PFSK-1 (cell line): ENCODE data around the gene VGLL4.

Experiments
- FOXP2 ChIP-seq: optimal IDR thresholded peaks from 2 replicates; pipeline ENCODE3; 2011; ENCODE audit warnings: borderline replicate concordance, control low read depth, inconsistent platforms; ENCODE audit not compliant: insufficient read depth; ENCODE audit errors: extremely low read length, extremely low read depth
- POLR2AphosphoS5 ChIP-seq: IDR thresholded peaks from 2 replicates; pipeline ENCODE4 v1.6.1; 2012; ENCODE audit warnings: low read depth, mild to moderate bottlenecking, control low read depth, low read length, moderate library complexity
- REST ChIP-seq, 2 experiments: IDR thresholded peaks; 2 replicates each; pipeline versions ENCODE4 v1.6.1 to v1.8.0; 2011 to 2012; ENCODE audit warnings: low read depth in 2 of 2, low read length in 2 of 2, control low read depth in 1 of 2, inconsistent platforms in 1 of 2, mild to moderate bottlenecking in 1 of 2, moderate library complexity in 1 of 2; ENCODE audit not compliant: insufficient read depth in 1 of 2
- SIN3A ChIP-seq: IDR thresholded peaks from 2 replicates; pipeline ENCODE4 v1.6.1; 2012; ENCODE audit warnings: mild to moderate bottlenecking, low read length, moderate library complexity, borderline replicate concordance; ENCODE audit not compliant: insufficient read depth
- TAF1 ChIP-seq: IDR thresholded peaks from 2 replicates; pipeline ENCODE4 v1.6.1; 2012; ENCODE audit warnings: low read length, control low read depth, borderline replicate concordance; ENCODE audit not compliant: insufficient read depth

Gene VGLL4

DNA sequence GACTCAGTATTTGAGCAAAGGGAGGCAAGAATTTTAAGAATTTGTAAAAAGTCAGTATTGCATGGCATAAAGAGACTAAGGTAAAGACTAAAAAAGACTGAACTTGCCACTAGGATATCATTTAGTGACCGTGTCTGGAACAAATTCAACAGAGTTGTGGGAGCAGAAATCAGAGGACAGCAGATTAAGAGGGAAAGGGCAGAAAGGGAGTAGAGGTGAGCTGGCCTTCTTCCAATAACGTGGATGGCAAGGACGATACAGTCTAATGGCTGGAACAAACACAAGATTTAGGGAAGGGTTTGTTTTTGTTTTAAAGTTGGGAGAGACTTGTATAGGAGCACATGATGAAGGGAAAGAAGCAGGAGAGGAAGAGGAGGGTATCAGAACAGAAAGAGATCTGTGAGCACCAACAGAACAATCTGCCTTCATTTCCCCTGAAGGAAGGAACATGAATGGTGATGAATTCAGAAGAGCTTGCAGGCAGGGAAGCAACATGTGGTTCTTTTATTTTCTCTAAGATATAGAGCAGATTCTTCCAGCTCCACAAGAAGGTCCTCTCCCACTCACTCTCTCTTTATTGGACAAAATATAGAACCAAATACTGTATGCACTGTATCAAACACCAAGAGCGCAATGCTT, 8.6 kb downstream of the VGLL4 start:
- no peak for TF ChIP-seq TAF1
- TF ChIP-seq REST (IDR thresholded peaks at IDR 0.05; ENCODE audit: insufficient read depth in 1 of 2, low read depth in 2 of 2, low read length in 2 of 2) = no peak
- no peak for TF ChIP-seq SIN3A
- no peak for TF ChIP-seq FOXP2
- no peak for TF ChIP-seq POLR2AphosphoS5

DNA sequence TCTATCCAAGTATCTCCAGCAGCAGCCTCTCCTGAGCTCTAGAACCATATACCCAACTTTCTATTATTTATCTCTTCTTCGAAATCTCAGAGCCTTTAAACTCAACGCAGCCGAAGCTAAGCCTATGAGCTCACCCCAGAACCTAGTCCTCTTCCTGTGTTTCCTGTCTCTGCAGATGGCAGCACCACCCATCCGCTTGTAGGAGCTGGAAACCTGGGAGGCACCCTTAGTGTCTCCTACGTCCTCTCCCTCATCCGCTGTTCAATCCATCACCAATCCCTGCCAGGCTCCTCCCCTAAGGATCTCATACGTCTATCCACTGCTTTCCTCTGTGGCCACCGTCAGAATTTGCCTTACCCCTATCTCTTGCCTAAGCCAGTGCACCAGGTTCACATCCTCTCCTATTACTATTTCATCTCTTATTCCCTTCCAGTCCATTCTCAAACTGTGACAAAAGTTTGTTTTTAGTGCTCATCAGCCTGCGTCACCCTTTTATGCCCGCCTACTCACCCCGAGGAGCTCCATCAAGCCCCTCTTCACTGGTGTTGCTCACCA, 9.6 kb downstream of the VGLL4 start:
- TF ChIP-seq FOXP2 = no peak
- no peak for TF ChIP-seq POLR2AphosphoS5
- no peak for TF ChIP-seq SIN3A
- TF ChIP-seq REST (IDR thresholded peaks at IDR 0.05; ENCODE audit: insufficient read depth in 1 of 2, low read depth in 2 of 2, low read length in 2 of 2) = no peak
- no peak for TF ChIP-seq TAF1

GRCh38 chr3:11632966-11633365, 10.7 kb downstream of the VGLL4 start:
- TF ChIP-seq SIN3A (no peak), TAF1 (no peak), REST (IDR thresholded peaks at IDR 0.05; ENCODE audit: insufficient read depth in 1 of 2, low read depth in 2 of 2, low read length in 2 of 2) (no peak), FOXP2 (no peak), POLR2AphosphoS5 (no peak)

GRCh38 chr3:11632564-11632963, 11.2 kb downstream of the VGLL4 start:
- TF ChIP-seq POLR2AphosphoS5 = no peak
- TF ChIP-seq FOXP2 = no peak
- no peak for TF ChIP-seq REST (IDR thresholded peaks at IDR 0.05; ENCODE audit: insufficient read depth in 1 of 2, low read depth in 2 of 2, low read length in 2 of 2)
- no peak for TF ChIP-seq TAF1
- TF ChIP-seq SIN3A = no peak

DNA sequence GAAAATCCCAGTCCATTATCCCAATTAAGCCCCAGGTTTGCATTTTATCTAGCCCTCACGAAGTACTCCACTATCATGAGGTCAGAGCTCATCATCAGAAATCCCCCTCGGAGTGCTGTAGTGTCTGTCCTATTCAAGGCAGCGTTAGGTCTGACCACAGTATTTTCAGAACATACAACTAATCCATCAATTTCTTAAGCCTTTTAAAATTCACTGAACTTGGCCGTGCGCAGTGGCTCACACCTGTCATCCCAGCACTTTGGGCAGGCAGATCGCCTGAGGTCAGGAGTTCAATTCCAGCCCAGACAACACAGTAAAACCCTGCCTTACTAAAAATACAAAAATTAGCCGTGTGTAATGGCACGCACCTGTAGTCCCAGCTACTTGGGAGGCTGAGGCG, 11.9 kb downstream of the VGLL4 start:
- no peak for TF ChIP-seq TAF1
- TF ChIP-seq SIN3A = no peak
- TF ChIP-seq REST (IDR thresholded peaks at IDR 0.05; ENCODE audit: insufficient read depth in 1 of 2, low read depth in 2 of 2, low read length in 2 of 2) = no peak
- TF ChIP-seq FOXP2 = no peak
- no peak for TF ChIP-seq POLR2AphosphoS5
